GM21737 (cell line): ENCODE results near the gene C2orf81.
"Not testable (repeated sequence)": the region's sequence is repeated elsewhere in the genome, so short reads cannot be mapped to it uniquely, and the experiment has no call there.

Experiments
- ATAC-seq: cut with Tn5 transposase; IDR thresholded peaks from one replicate; pipeline ENCODE4 v1.9.1; 2021; ENCODE audit warnings: mild to moderate bottlenecking, moderate library complexity; ENCODE audit not compliant: unreplicated experiment

Gene C2orf81

DNA sequence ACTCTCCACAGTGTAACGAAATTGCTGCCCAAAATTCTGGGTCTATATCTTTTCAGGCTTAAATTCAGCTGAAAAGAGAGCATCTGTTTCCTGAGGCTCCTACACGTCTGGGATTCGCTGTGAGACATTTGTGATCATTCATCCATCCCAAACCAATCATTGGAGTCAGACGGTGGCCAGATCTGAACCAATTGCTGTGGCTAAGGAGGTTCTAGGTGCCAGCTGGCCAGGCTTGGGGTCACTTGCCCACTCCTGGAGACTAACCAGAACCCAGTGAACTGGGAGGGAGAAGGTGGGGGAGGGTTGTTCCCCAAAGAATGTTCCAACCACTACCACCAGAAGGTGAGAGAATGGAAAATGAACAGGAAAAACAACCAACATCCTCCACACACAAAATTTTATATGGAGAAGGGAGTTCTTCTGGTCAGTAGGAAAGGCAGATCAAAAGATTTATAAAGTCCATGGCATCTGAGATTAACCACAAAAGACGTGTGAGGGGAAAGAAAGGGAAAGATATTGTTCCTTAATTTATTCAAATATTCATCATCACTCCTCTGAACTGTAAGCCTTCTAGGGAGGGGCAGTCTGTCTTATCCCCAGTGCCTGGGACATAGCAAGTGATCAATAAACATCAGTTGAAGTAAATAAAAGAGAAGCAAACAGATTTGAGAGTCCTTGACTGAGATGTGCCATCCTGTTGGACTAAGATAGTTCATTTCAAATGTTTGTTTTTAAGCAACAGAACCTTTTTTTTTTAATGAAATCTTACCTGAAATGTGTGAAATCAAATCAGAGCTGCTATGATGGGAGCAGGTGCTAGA lies 23.3 kb upstream of the C2orf81 start:
- no peak for ATAC-seq

DNA sequence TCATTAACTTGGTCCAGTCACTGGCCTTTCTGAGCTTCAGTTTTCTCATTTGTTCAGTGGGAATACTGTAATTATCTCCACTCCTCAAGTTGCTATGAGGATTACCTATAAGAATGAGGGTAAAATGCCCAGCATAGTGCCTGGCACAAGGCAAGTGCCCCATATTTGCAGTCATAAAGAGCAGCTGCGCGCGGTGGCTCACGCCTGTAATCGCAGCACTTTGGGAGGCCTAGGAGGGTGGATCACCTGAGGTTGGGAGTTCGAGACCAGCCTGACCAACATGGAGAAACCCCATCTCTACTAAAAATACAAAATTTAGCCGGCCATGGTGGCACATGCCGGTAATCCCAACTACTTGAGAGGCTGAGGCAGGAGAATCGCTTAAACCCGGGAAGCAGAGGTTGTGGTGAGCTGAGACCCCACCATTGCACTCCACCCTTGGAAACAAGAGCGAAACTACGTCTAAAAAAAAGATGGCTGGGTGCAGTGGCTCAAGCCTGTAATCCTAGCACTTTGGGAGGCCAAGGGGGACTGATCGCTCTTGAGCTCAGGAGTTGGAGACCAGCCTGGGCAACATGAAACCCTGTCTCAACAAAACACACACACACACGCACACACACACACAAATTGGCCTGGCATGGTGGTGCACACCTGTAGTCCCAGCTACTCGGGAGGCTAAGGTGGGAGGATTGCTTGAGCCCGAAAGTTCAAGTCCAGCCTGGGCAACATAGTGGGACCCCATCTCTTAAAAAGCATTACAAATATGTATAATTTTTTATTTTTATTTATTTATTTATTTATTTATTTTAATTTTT lies 21.3 kb upstream of the C2orf81 start:
- not testable (repeated sequence) for ATAC-seq

GRCh38 chr2:74441690-74442482 lies 20.5 kb upstream of the C2orf81 start, which contains the start of gene RTKN:
TSS of gene RTKN (minus strand) at chr2:74441937. CDS start at chr2:74441816, 121 bp downstream.
- ATAC-seq: peak; percentile 39

- no peak for ATAC-seq
These were observed 19.8 kb upstream of the C2orf81 start for GRCh38 chr2:74441170-74441689.

DNA sequence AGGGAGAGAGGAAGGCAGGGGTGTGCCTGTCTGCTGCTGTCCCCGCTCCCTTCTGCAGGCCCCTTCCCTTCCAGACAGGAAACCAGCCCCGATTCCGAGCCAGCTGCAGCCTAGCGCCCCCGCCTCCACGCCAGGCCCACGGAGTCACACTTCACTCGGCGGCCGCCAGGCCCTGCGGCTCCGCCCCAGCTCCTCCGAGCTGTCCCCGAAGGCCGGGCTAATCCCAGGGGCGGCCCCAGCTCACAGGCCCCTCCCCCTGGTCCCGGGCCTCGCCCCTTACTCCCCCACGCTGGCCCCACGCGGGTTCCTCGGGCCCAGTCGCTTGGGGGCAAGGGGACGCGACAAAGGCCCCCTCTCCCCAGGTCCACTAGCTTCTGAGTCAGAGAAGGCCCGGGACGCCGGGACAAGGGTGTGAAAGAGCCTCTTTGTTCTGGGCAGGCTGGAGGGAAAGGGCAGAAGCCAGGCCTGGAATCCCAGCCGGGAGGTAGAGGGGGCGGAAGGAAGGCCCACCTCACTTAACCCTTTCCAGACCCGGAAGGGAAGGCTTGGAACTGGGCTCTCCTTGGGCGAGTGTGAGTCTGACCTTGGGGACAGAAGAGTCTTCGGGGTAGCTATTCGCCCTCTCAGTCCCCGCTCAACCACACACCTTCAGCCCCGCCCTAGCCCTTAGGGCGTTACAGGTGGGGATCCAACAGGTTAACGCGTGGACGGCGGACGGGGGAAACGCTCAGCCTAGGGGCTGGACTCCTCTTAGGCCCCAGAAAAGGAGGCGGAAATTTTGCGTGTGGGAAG lies 19.2 kb upstream of the C2orf81 start:
- peak; percentile 87 for ATAC-seq

DNA sequence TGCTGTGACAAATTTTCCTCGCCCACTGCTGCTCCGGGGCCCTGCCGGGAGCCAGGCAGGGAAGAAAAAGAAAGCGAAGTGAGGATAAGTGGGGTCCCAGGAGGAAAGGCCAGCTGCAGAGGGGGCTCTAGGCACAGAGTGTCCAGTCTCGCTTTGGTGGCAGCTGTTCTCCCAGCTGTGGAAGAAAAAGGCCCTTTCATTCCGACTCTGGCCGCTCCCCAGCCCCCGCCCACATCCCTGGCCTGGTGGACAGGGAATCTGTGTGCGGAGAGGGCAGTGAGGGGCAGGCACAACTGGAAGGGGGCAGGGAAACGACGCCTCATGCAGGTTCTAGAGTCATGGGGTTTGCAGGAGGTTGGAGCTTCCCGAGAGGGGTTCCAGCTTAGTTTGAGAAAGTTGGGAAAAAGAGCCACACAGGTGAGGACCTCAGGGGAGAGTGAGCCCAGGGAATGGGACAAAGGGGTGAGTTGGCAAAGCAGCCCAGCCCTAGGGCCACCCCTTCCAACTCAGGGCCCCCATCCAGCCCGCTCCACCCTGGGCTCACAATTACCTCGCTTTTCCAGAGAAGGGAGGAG lies 18.5 kb upstream of the C2orf81 start:
- ATAC-seq: no peak

DNA sequence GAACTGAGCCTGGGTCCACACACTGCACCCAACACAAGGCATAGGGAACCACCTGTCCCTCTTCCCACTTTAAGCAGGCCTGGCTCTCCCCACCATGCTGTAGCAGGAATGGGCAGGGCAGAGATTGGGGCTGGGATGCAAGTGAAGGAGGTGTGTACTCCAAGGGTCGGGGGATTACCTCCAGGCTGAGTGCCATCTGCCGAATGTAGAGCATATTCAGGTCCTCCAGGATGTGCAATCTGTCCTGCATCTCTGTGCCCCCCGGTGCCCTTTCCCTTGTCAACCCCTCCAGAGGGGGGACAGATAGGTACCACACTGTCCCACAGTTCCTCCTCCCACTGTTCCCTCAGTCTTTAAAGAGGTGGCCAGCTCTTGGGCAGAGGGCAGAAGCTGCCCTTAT lies 18.0 kb upstream of the C2orf81 start:
- no peak for ATAC-seq

- no peak for ATAC-seq
These were observed 16.8 kb upstream of the C2orf81 start for GRCh38 chr2:74438248-74438647.

DNA sequence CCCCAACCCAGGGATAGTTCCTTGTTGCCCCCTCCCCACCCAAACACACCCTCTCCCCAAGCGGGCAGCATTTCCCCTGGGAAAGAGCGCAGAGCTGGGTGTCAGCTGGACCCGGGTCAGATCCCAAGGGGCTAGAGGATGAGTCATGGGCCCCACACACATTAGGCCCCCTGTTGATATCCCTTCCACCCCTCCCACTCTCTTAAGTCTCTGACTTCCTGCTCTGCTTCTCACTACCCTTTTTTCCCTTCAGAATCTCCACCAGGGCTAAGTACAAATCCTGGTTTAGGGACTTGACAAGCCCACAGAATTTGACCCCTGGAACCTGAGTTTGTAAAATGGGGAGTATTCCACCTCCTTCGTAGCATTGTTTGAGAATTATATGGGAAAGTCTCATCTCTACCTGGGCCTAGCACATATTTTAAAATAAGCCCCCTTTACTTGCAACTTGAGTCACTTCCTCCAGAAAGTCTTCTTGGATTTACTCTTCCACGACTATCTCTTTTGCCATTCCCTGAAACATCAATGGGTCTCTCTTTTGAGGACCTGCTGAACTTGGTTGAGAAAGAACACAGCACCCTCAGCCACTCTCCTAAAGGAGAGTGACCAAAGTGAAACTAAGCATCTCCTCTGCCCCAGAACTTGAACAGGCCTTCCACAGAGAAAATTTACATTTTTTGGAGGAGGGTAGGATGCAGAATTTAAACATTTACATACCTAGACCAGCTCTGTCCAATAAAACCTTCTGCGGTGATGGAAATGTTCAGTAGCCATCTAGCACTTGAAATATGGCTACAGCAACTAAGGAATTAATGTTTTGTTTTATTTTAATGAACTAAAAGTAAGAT lies 15.7 kb upstream of the C2orf81 start:
- no peak for ATAC-seq

- ATAC-seq: no peak
These were observed 14.8 kb upstream of the C2orf81 start for GRCh38 chr2:74436111-74436805.

DNA sequence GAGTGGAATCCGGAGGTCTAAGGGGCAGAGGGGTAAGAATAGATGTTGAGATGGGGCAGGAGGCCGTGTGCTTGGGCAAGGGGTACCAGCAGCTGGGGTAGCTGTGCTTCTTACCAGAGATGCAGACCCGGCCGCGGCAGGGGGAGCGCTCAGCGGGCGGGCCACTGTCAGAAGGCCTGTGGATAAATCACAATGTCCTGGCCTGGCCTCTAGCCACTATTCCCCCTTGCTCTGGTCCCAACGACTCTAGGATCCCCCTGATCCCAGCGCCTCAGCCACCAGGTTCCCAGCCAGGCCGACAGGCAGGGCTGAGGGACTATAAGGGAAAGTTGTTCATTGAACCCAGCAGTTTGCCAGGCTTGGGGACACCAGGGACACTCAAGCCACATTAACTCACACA lies 9.1 kb upstream of the C2orf81 start:
- no peak for ATAC-seq

GRCh38 chr2:74429487-74430451 lies 8.3 kb upstream of the C2orf81 start:
- ATAC-seq: no peak

DNA sequence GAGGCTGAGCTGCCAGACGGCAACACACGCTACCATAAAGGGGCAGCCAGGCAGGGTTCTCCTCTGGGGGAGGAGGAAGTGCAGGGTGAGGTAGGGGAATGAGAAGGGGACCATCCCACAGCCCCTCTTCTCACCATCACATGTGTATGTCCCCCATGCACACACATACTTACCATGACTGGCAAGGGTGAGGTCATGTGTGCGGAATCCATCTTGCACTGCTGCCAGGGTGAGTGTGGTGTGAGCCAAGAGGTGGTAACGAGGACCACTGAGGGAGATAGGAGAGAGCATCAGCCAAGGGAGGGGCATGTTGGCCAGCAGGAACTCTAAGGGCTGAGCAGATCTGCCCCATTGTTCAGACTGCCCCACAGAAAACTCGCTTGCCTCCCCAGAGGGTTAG lies 7.3 kb upstream of the C2orf81 start:
- no peak for ATAC-seq

- no peak for ATAC-seq
These were observed 6.1 kb upstream of the C2orf81 start for GRCh38 chr2:74427551-74427950.

DNA sequence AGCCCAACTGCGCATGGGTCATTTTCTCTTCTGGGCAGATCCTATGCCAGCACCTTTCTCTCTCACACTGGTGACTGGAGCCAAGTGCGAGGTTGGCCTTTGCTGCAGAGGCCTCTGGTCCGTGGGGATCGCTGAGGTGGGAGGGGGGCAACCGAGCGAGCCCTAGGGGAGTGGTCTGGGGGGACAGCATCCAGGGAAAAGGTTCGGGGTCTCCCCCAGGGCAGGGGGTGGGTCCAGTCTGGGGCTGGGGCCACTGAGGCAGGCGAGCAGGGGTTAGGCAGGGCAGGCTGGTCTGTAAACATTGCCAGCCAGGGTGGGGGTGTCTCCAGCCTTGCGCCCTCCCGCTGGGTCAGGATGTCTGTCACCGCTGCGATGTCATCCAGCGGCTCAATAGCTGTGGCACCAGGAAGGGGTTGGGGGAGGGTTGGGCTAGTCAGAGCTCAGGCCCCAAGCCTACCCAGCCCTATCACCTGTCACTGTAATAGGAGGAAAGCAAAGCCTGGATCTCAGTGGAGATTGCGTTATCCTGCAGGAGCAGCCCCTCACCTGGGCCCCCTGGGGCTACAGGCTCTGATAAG lies 4.9 kb upstream of the C2orf81 start:
- ATAC-seq: no peak

GRCh38 chr2:74425523-74425922 lies 4.1 kb upstream of the C2orf81 start:
- no peak for ATAC-seq

GRCh38 chr2:74424995-74425406 lies 3.6 kb upstream of the C2orf81 start:
- ATAC-seq: no peak
